Karpas-422 (cell line): ENCODE measurements around the gene SSTR3. TPM values are rescaled to one million over a fixed set of nuclear protein-coding genes. Genes with fewer than 3 reads are reported as not detected.

Experiments used
- DNase-seq: peaks from one replicate; pipeline ENCODE4 v3.0.0-alpha.2; 2015
- H2AFZ ChIP-seq: fragments of 200-600 bp; sonication (generic); 2 replicates; pipeline ENCODE4 v1.6.1; 2014; ENCODE audit warnings: antibody characterized with exemption, low read length, mixed read lengths
- H3K27ac ChIP-seq: fragments of 200-600 bp; sonication (generic); 2 replicates; pipeline ENCODE4 v1.5.1; 2014; ENCODE audit warnings: mild to moderate bottlenecking, low read length, moderate library complexity
- H3K27me3 ChIP-seq: fragments of 200-600 bp; sonication (generic); 2 replicates; pipeline ENCODE4 v1.6.1; 2014; ENCODE audit warnings: low read length, mixed read lengths
- H3K36me3 ChIP-seq: fragments of 200-600 bp; sonication (generic); 2 replicates; pipeline ENCODE4 v1.6.1; 2014; ENCODE audit warnings: low read length, mixed read lengths; ENCODE audit not compliant: insufficient read depth
- H3K4me1 ChIP-seq: fragments of 200-600 bp; sonication (generic); 2 replicates; pipeline ENCODE4 v1.6.1; 2014; ENCODE audit warnings: mild to moderate bottlenecking, low read length, mixed read lengths
- H3K4me2 ChIP-seq: fragments of 200-600 bp; sonication (generic); 2 replicates; pipeline ENCODE4 v1.6.1; 2014; ENCODE audit warnings: low read length, low read depth, mild to moderate bottlenecking; ENCODE audit not compliant: poor library complexity, severe bottlenecking
- H3K4me3 ChIP-seq: fragments of 200-600 bp; sonication (generic); 2 replicates; pipeline ENCODE4 v1.5.1; 2014; ENCODE audit warnings: mild to moderate bottlenecking, antibody characterized with exemption, low read length, mixed read lengths
- H3K79me2 ChIP-seq: fragments of 200-600 bp; sonication (generic); 2 replicates; pipeline ENCODE4 v1.6.1; 2014; ENCODE audit warnings: mild to moderate bottlenecking, low read length, mixed read lengths
- H3K9ac ChIP-seq: fragments of 200-600 bp; sonication (generic); 2 replicates; pipeline ENCODE4 v1.6.0; 2014; ENCODE audit warnings: low read length
- H3K9me2 ChIP-seq: fragments of 200-600 bp; sonication (generic), shearing (Covaris generic); replicated peaks from 2 replicates; pipeline ENCODE4 v1.6.0; 2014; ENCODE audit warnings: mild to moderate bottlenecking, low read length, moderate library complexity; ENCODE audit not compliant: insufficient read depth
- H3K9me3 ChIP-seq: fragments of 300-700, 200-600 bp; sonication (generic); 2 replicates; pipeline ENCODE4 v1.6.1; 2014; ENCODE audit warnings: low read length, mixed read lengths
- H4K20me1 ChIP-seq: fragments of 200-600 bp; sonication (generic); 2 replicates; pipeline ENCODE4 v1.6.1; 2014; ENCODE audit warnings: mild to moderate bottlenecking, antibody characterized with exemption, low read length, low read depth; ENCODE audit not compliant: insufficient read depth
- total RNA-seq: library from RNA; depleted of rRNA; stranded (reverse); fragments of >200 nt; shearing (Covaris generic); gene quantifications from 2 replicates; pipeline ENCODE4 v1.2.3, GENCODE V29; 2014; ENCODE audit warnings: low replicate concordance

SSTR3 gene
- total RNA-seq, 1 experiment from 2014 or later: not detected

DNA sequence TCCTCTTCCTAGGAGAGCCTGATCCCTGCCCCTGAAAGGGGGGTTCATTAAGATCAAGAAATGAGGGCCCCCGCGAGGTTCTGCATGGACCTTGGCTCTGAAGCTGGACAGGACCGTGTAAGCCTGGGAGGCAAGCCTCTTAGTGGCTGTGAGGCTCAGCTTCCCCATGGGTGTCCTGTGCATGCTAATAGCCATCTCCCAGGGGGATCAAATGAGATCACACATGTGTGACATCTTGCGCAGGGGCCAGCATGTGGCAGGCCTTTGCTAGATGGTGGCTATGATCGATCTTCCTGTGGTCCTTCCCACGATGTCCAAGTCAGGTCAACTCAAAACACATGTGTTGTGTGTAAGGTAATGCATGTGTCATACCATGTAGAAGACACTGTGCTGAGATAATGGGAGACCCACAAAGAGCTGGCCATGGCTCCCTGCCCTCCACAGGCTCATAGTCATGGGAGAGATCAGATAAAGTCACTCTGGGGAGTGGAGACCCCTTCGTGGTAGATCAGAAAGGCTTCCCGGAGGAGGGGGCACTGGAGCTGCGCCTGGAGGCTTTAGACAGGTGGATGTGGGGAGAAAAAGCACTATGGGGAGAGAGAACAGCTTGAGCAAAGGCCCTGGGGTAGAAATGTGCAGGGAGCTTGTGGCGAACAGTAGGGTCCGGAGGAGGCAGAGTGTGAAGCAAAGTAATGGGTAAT lies 28.1 kb upstream of the SSTR3 start:
- H3K79me2 ChIP-seq: peaks cover 14% of the 10 kb centered on the region; the same call in 1 of the 2 replicates
- H3K27ac ChIP-seq: peak overlapping the region; percentile 97
- no peaks in the 10 kb centered on the region for H3K9me3 ChIP-seq
- no peak overlapping the region for H2AFZ ChIP-seq
- peak overlapping the region; percentile 95 for H3K9ac ChIP-seq
- H3K4me1 ChIP-seq: peaks cover 98% of the 10 kb centered on the region
- H3K4me2 ChIP-seq: peak overlapping the region; percentile 91
- H4K20me1 ChIP-seq: peaks cover 32% of the 10 kb centered on the region
- peaks cover 40% of the 10 kb centered on the region for H3K36me3 ChIP-seq
- DNase-seq: peak; percentile 91
- H3K4me3 ChIP-seq: peak overlapping the region; percentile 95; the same call in 1 of the 2 replicates
- no peaks in the 10 kb centered on the region for H3K9me2 ChIP-seq
- no peaks in the 10 kb centered on the region for H3K27me3 ChIP-seq

- Histone ChIP-seq H3K27ac (peak overlapping the region; percentile 97), H3K79me2 (peaks cover 14% of the 10 kb centered on the region; the same call in 1 of the 2 replicates), H4K20me1 (peaks cover 39% of the 10 kb centered on the region)
Observed at GRCh38 chr22:37239336-37240239, 27.3 kb upstream of the SSTR3 start.

DNA sequence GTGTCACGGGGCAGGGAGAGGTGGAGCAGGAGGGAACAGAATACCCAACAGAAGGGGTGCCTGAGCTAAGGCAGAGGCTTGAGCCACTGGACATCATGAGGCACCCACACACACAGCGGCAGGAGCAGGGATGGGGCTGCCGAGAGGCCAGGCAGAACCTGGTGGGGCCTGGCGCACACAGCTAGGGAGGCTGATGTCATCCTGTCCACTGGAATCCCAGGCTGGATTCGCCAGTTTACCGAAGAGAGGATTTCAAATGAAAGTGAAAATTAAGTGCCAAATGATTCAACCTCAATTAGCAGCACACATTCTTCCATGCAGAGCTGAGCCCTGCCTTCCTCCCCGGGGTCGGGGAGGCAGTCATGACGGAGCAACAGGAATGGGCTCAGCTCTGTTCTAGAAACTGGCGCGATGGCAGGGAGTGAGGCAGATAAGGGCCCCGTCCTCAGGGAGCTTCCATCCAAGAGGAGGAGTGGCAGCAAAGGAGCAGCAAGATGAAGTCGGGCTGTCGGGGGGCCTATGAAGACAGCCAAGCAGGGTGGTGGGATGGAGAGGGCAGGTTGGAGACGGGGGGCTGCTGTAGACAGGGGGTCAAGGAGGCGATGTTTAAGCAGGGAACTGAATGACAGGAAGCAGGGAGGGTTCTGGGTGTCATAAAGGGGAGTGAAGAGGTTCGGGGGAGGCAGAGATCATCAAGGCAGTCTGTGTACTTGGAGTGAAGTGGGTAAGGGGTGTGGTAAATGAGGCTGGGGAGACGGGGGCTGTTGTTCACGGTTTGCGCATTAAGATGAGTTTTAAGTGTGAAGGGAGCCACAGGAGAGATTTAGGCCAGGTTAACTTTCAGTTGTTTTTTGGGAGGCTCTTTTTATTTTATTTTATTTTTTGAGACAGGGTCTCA lies 25.3 kb upstream of the SSTR3 start:
- peaks cover 99% of the 10 kb centered on the region for H3K4me1 ChIP-seq
- no peak overlapping the region for H3K4me3 ChIP-seq
- H2AFZ ChIP-seq: no peak overlapping the region
- H4K20me1 ChIP-seq: peaks cover 52% of the 10 kb centered on the region
- DNase-seq: no peak
- H3K79me2 ChIP-seq: peaks cover 6% of the 10 kb centered on the region; the same call in 1 of the 2 replicates
- H3K36me3 ChIP-seq: peaks cover 48% of the 10 kb centered on the region
- H3K9me2 ChIP-seq: no peaks in the 10 kb centered on the region
- peak overlapping the region; percentile 97 for H3K27ac ChIP-seq
- H3K4me2 ChIP-seq: no peak overlapping the region
- no peaks in the 10 kb centered on the region for H3K27me3 ChIP-seq
- H3K9me3 ChIP-seq: no peaks in the 10 kb centered on the region
- no peak overlapping the region for H3K9ac ChIP-seq

More at GRCh38 chr22:37239336-37240239, 27.3 kb upstream of the SSTR3 start:
- peaks cover 98% of the 10 kb centered on the region for H3K4me1 ChIP-seq
- no peak for DNase-seq
- no peak overlapping the region for H2AFZ ChIP-seq
- H3K9me3 ChIP-seq: no peaks in the 10 kb centered on the region
- H3K9me2 ChIP-seq: no peaks in the 10 kb centered on the region
- peak overlapping the region; percentile 95 for H3K9ac ChIP-seq
- peak overlapping the region; percentile 95; the same call in 1 of the 2 replicates for H3K4me3 ChIP-seq
- no peaks in the 10 kb centered on the region for H3K27me3 ChIP-seq
- peak overlapping the region; percentile 91 for H3K4me2 ChIP-seq
- peaks cover 44% of the 10 kb centered on the region for H3K36me3 ChIP-seq

GRCh38 chr22:37235897-37236607 lies 23.8 kb upstream of the SSTR3 start:
- Histone ChIP-seq H2AFZ (no peak overlapping the region), H3K27me3 (no peaks in the 10 kb centered on the region), H3K27ac (peak overlapping the region; percentile 97), H4K20me1 (peaks cover 55% of the 10 kb centered on the region), H3K4me2 (peak overlapping the region; percentile 58), H3K79me2 (no peaks in the 10 kb centered on the region), H3K36me3 (peaks cover 38% of the 10 kb centered on the region), H3K4me3 (peak overlapping the region; percentile 22; the same call in 1 of the 2 replicates), H3K4me1 (peaks cover 99% of the 10 kb centered on the region), H3K9ac (peak overlapping the region; percentile 14; the same call in 1 of the 2 replicates), H3K9me2 (no peaks in the 10 kb centered on the region), H3K9me3 (no peaks in the 10 kb centered on the region)
- peak; percentile 70 for DNase-seq

- H3K4me3 ChIP-seq: peak overlapping the region; percentile 30; the same call in 1 of the 2 replicates
- H3K4me1 ChIP-seq: peaks cover 99% of the 10 kb centered on the region
- DNase-seq: peak; percentile 80
- no peaks in the 10 kb centered on the region for H3K9me2 ChIP-seq
- peak overlapping the region; percentile 97 for H3K27ac ChIP-seq
- H3K4me2 ChIP-seq: peak overlapping the region; percentile 58
- H3K79me2 ChIP-seq: no peaks in the 10 kb centered on the region
- H3K27me3 ChIP-seq: no peaks in the 10 kb centered on the region
- H3K36me3 ChIP-seq: peaks cover 31% of the 10 kb centered on the region
- peak overlapping the region; percentile 46 for H3K9ac ChIP-seq
- no peak overlapping the region for H2AFZ ChIP-seq
- peaks cover 55% of the 10 kb centered on the region for H4K20me1 ChIP-seq
- H3K9me3 ChIP-seq: no peaks in the 10 kb centered on the region
Observed at GRCh38 chr22:37234736-37235711, 22.7 kb upstream of the SSTR3 start.

- H3K9me2 ChIP-seq: no peaks in the 10 kb centered on the region
- no peak for DNase-seq
- H3K36me3 ChIP-seq: peaks cover 30% of the 10 kb centered on the region
- H3K9me3 ChIP-seq: no peaks in the 10 kb centered on the region
- H3K27ac ChIP-seq: peak overlapping the region; percentile 97
- no peak overlapping the region for H2AFZ ChIP-seq
- H3K27me3 ChIP-seq: no peaks in the 10 kb centered on the region
- H3K79me2 ChIP-seq: no peaks in the 10 kb centered on the region
- peak overlapping the region; percentile 59 for H3K4me2 ChIP-seq
- peak overlapping the region; percentile 46 for H3K9ac ChIP-seq
- no peak overlapping the region for H3K4me3 ChIP-seq
- H4K20me1 ChIP-seq: peaks cover 50% of the 10 kb centered on the region
- H3K4me1 ChIP-seq: peaks cover 99% of the 10 kb centered on the region
Observed at GRCh38 chr22:37233751-37234631, 21.7 kb upstream of the SSTR3 start.
